Loucy (cell line): ENCODE data around the gene IL15RA.

Experiments used
- H2AFZ ChIP-seq: fragments of 200-600 bp; sonication (generic); 2 replicates; pipeline ENCODE4 v1.6.0; 2016; ENCODE audit warnings: antibody characterized with exemption, mild to moderate bottlenecking, low read length, moderate library complexity
- H3F3A ChIP-seq: fragments of 200-600 bp; 2 replicates; pipeline ENCODE4 v1.6.0; 2016; ENCODE audit warnings: antibody characterized with exemption, low read depth, mild to moderate bottlenecking
- H3K27me3 ChIP-seq: fragments of 200-600 bp; sonication (generic); 2 replicates; pipeline ENCODE4 v1.6.1; 2014; ENCODE audit warnings: low read length, mild to moderate bottlenecking; ENCODE audit not compliant: insufficient read depth, poor library complexity, severe bottlenecking
- H3K36me3 ChIP-seq: fragments of 200-600 bp; sonication (generic); 2 replicates; pipeline ENCODE4 v1.6.1; 2016; ENCODE audit warnings: low read length; ENCODE audit not compliant: insufficient read depth
- H3K4me1 ChIP-seq: fragments of 200-600 bp; sonication (generic); 2 replicates; pipeline ENCODE4 v1.5.1; 2014; ENCODE audit warnings: low read length, mild to moderate bottlenecking; ENCODE audit not compliant: insufficient read depth, poor library complexity, severe bottlenecking
- H3K4me2 ChIP-seq: fragments of 200-600 bp; sonication (generic); 2 replicates; pipeline ENCODE4 v1.6.0; 2014; ENCODE audit warnings: antibody characterized with exemption, low read length, low read depth, mild to moderate bottlenecking; ENCODE audit not compliant: poor library complexity, severe bottlenecking
- H3K4me3 ChIP-seq: fragments of 200-600 bp; sonication (generic); 2 replicates; pipeline ENCODE4 v1.5.1; 2014; ENCODE audit warnings: low read length, mild to moderate bottlenecking, mixed read lengths; ENCODE audit not compliant: poor library complexity, severe bottlenecking
- H3K79me2 ChIP-seq: fragments of 200-600 bp; sonication (generic); 2 replicates; pipeline ENCODE4 v1.6.1; 2014; ENCODE audit warnings: low read length; ENCODE audit not compliant: insufficient read depth
- H3K9ac ChIP-seq: fragments of 200-600 bp; sonication (generic); 2 replicates; pipeline ENCODE4 v1.6.0; 2014; ENCODE audit warnings: mild to moderate bottlenecking, low read depth, low read length, moderate library complexity; ENCODE audit not compliant: poor library complexity, severe bottlenecking
- H3K9me2 ChIP-seq: fragments of 200-600 bp; sonication (generic); replicated peaks from 2 replicates; pipeline ENCODE4 v1.6.1; 2016; ENCODE audit warnings: low read depth, low read length, mixed read lengths
- H3K9me3 ChIP-seq: fragments of 200-600 bp; sonication (generic); 2 replicates; pipeline ENCODE4 v1.6.1; 2014; ENCODE audit warnings: mild to moderate bottlenecking, antibody characterized with exemption, low read length, low read depth; ENCODE audit not compliant: insufficient read depth
- H4K20me1 ChIP-seq: fragments of 200-600 bp; sonication (generic); 2 replicates; pipeline ENCODE4 v1.6.0; 2014; ENCODE audit warnings: antibody characterized with exemption, low read length, mild to moderate bottlenecking; ENCODE audit not compliant: insufficient read depth, poor library complexity, severe bottlenecking
- CTCF ChIP-seq: fragments of 200-600 bp; sonication (generic); conservative IDR thresholded peaks from 2 replicates; pipeline ENCODE4 v1.5.1; 2014; ENCODE audit warnings: mild to moderate bottlenecking, antibody characterized with exemption, low read length
- EZH2phosphoT487 ChIP-seq: fragments of 200-600 bp; IDR thresholded peaks from 2 replicates; pipeline ENCODE4 v1.6.1; 2018; ENCODE audit warnings: antibody characterized with exemption, mild to moderate bottlenecking, moderate library complexity, borderline replicate concordance

The IL15RA gene

DNA sequence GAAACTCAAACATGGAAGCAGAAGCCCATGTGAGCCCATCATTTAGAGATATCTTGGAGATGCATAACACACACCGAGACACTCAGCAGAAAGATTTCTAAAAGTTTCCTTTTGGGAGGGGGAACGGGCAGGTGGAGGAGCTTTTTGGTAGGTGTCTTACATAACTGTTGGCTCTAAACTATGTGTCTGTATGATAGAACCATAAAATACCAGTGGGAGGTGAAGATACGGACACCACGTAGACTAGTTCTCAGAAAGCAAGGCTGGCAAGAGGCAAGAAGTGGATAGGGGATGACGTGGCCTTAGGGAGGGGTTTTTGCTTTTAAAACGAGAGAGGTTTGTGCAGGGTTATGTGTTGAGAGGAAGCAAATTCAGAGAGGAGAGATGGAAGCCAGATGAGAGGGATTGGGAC lies 36.5 kb downstream of the IL15RA start:
- no peaks in the 10 kb centered on the region for H3K27me3 ChIP-seq

DNA sequence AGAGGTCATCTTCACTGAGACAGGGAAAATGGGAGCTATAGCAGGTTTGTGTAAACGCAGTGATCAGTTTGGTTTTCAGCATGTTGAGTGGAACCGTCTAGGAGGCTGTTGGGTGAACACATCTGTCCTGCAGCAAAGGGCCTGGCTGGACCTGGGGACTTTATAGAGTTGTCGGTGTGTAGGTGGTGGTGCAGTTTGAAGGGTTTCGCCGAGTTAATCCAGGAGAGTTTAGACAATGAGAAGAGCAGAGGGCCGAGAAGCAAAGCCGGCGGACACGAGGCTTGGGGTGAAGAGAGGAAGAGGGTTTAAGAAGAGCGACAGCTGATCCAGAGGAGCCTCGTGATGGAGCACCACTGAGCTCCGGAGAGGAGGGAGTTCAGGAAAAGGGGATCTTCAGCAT lies 39.1 kb downstream of the IL15RA start:
- Histone ChIP-seq H3K79me2 (no peaks in the 10 kb centered on the region), H3K4me1 (no peaks in the 10 kb centered on the region), H3K9me3 (no peaks in the 10 kb centered on the region), H3K36me3 (peaks cover 31% of the 10 kb centered on the region; the same call in 1 of the 2 replicates), H3K4me2 (no peak overlapping the region), H3K9me2 (no peaks in the 10 kb centered on the region), H3K9ac (no peak overlapping the region), H3K27me3 (no peaks in the 10 kb centered on the region), H3F3A (no peaks in the 10 kb centered on the region), H3K4me3 (no peak overlapping the region), H2AFZ (no peak overlapping the region), H4K20me1 (no peaks in the 10 kb centered on the region)
- TF ChIP-seq CTCF (no peak), EZH2phosphoT487 (no peak)

More for the DNA sequence above, 36.5 kb downstream of the IL15RA start:
- Histone ChIP-seq H2AFZ (no peak overlapping the region), H3K4me2 (no peak overlapping the region), H3F3A (no peaks in the 10 kb centered on the region), H3K79me2 (no peaks in the 10 kb centered on the region), H4K20me1 (no peaks in the 10 kb centered on the region), H3K9me3 (no peaks in the 10 kb centered on the region), H3K9me2 (no peaks in the 10 kb centered on the region), H3K36me3 (peaks cover 22% of the 10 kb centered on the region; the same call in 1 of the 2 replicates), H3K4me1 (no peaks in the 10 kb centered on the region), H3K9ac (no peak overlapping the region), H3K4me3 (no peak overlapping the region)
- TF ChIP-seq CTCF = no peak
- no peak for TF ChIP-seq EZH2phosphoT487

- no peaks in the 10 kb centered on the region for H3K4me1 ChIP-seq
- no peaks in the 10 kb centered on the region for H3K79me2 ChIP-seq
- no peaks in the 10 kb centered on the region for H3K27me3 ChIP-seq
- no peak overlapping the region for H3K4me2 ChIP-seq
- H3K4me3 ChIP-seq = no peak overlapping the region
- H3K9me2 ChIP-seq = no peaks in the 10 kb centered on the region
- no peaks in the 10 kb centered on the region for H4K20me1 ChIP-seq
- H2AFZ ChIP-seq = no peak overlapping the region
- H3F3A ChIP-seq = no peaks in the 10 kb centered on the region
- no peak for TF ChIP-seq EZH2phosphoT487
- no peak for TF ChIP-seq CTCF
- H3K36me3 ChIP-seq = peaks cover 31% of the 10 kb centered on the region; the same call in 1 of the 2 replicates
- no peaks in the 10 kb centered on the region for H3K9me3 ChIP-seq
- H3K9ac ChIP-seq = no peak overlapping the region
Observed at GRCh38 chr10:5937016-5937415, 40.3 kb downstream of the IL15RA start.
